Fibroblast of lung (primary cell): ENCODE measurements around the gene PUS1. TPM values are rescaled to one million over a fixed set of nuclear protein-coding genes. Genes with fewer than 3 reads are reported as not detected.
"Not testable (repeated sequence)": the region's sequence is repeated elsewhere in the genome, so short reads cannot be mapped to it uniquely, and the experiment has no call there.

Experiments
- DNase-seq, 2 donors: peaks; one replicate each; pipeline versions ENCODE4 v3.0.0 to v3.0.0-alpha.2; 2010; ENCODE audit warnings: low read depth in 2 of 2
- H2AFZ ChIP-seq: 2 replicates; pipeline ENCODE4 v1.5.1; 2012; ENCODE audit warnings: low read length, control low read depth, inconsistent platforms
- H3K27ac ChIP-seq: 2 replicates; pipeline ENCODE4 v1.5.1; 2011; ENCODE audit warnings: low read length, control low read depth; ENCODE audit not compliant: insufficient read depth
- H3K27me3 ChIP-seq: 2 replicates; pipeline ENCODE4 v1.5.1; 2011; ENCODE audit warnings: mild to moderate bottlenecking, low read length; ENCODE audit not compliant: control insufficient read depth, insufficient read depth
- H3K36me3 ChIP-seq: 2 replicates; pipeline ENCODE4 v1.5.1; 2011; ENCODE audit warnings: low read length; ENCODE audit not compliant: control insufficient read depth, insufficient read depth
- H3K4me1 ChIP-seq: 2 replicates; pipeline ENCODE4 v1.5.1; 2011; ENCODE audit warnings: low read length; ENCODE audit not compliant: control insufficient read depth, insufficient read depth; ENCODE audit errors: extremely low read depth
- H3K4me2 ChIP-seq: 2 replicates; pipeline ENCODE4 v1.5.1; 2011; ENCODE audit warnings: low read length, control low read depth; ENCODE audit not compliant: insufficient read depth; ENCODE audit errors: extremely low read depth
- H3K4me3 ChIP-seq, 4 experiments: fragments of 200-600 bp in 1 of 4; sonication (generic) in 1 of 4; replicated peaks in 1 of 4; 2 replicates each; pipeline ENCODE4 v1.5.1; 2011 to 2016; ENCODE audit warnings: low read length in 4 of 4, low read depth in 3 of 4, mild to moderate bottlenecking in 3 of 4, control low read depth in 2 of 4, inconsistent platforms in 1 of 4, mixed read lengths in 1 of 4; ENCODE audit not compliant: insufficient read depth in 1 of 4; ENCODE audit errors: control extremely low read depth in 1 of 4
- H3K79me2 ChIP-seq: 2 replicates; pipeline ENCODE4 v1.5.1; 2012; ENCODE audit warnings: mild to moderate bottlenecking, low read length, inconsistent platforms; ENCODE audit not compliant: control insufficient read depth, insufficient read depth
- H3K9ac ChIP-seq: 2 replicates; pipeline ENCODE4 v1.5.1; 2011; ENCODE audit warnings: mild to moderate bottlenecking, low read length, control low read depth; ENCODE audit not compliant: insufficient read depth
- H3K9me3 ChIP-seq: 2 replicates; pipeline ENCODE4 v1.5.1; 2012; ENCODE audit warnings: low read depth, low read length; ENCODE audit not compliant: control insufficient read depth, insufficient read depth
- H4K20me1 ChIP-seq: 2 replicates; pipeline ENCODE4 v1.5.1; 2011; ENCODE audit warnings: low read length; ENCODE audit not compliant: control insufficient read depth, insufficient read depth; ENCODE audit errors: extremely low read depth
- CTCF ChIP-seq, 2 donors: IDR thresholded peaks in 1 of 2; conservative IDR thresholded peaks in 1 of 2; 1 replicate in 1 of 2; 2 replicates in 1 of 2; pipeline ENCODE4 v1.5.1; 2011 to 2012; ENCODE audit warnings: low read length in 2 of 2, control low read depth in 1 of 2, inconsistent platforms in 1 of 2, low read depth in 1 of 2, mild to moderate bottlenecking in 1 of 2
- EZH2 ChIP-seq: IDR thresholded peaks from 2 replicates; pipeline ENCODE4 v1.5.1; 2012; ENCODE audit warnings: low read length, control low read depth, mild to moderate bottlenecking; ENCODE audit errors: missing control alignments
- polyA plus RNA-seq, 2 donors: library from polyadenylated mRNA; depleted of rRNA in 1 of 2; stranded (reverse) in 1 of 2; unstranded in 1 of 2; fragments of >200 nt; gene quantifications; 2 replicates each; pipeline ENCODE4 v1.2.1, GENCODE V29; 2011 to 2012; ENCODE audit warnings: missing spikeins in 1 of 2
- total RNA-seq: library from RNA; depleted of rRNA; stranded (reverse); fragments of >200 nt; gene quantifications from 2 replicates; pipeline ENCODE4 v1.2.1, GENCODE V29; 2014

The PUS1 gene
- total and polyA plus RNA-seq, 2 donors (not counting 1 experiment from before 2014, with no cell fraction given), result 8.3 to 10.1 TPM

DNA sequence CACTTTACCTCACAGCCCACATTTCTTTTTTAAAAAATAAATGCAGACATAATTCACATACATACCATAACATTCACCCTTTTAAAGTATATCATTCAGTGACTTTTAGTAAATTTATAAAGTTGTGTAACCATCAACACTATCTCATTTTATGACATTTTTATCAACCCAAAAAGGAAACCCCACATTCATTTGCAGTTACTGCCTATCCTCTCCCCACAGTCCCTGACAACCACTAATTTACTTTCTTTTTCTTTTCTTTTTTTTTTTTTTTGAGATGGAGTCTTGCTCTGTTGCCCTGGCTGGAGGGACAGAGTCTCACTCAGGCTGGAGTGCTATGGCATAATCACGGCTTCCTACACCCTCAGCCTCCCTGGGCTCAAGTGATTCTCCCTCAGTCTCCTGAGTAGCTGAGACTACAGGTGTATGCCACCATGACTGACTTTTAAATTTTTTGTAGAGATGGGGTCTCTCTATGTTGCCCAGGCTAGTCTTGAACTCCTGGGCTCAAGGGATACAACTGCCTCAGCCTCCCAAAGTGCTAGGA lies 19.2 kb downstream of the PUS1 start:
- H3K9me3 ChIP-seq, result no peaks in the 10 kb centered on the region
- no peaks in the 10 kb centered on the region for H3K27me3 ChIP-seq
- no peak overlapping the region for H3K27ac ChIP-seq
- no peak overlapping the region for H2AFZ ChIP-seq
- TF ChIP-seq CTCF (conservative IDR thresholded peaks at IDR 0.05 in 1 of 2, IDR thresholded peaks at IDR 0.05 in 1 of 2; ENCODE audit: low read depth in 1 of 2, low read length in 2 of 2), result no peak
- no peak for TF ChIP-seq EZH2
- no peak overlapping the region for H3K9ac ChIP-seq
- H3K4me3 ChIP-seq, result no peak overlapping the region
- H3K4me2 ChIP-seq, result no peak overlapping the region
- peaks cover 28% of the 10 kb centered on the region for H3K79me2 ChIP-seq
- no peak for DNase-seq
- peaks cover 9% of the 10 kb centered on the region for H3K36me3 ChIP-seq
- no peaks in the 10 kb centered on the region for H3K4me1 ChIP-seq
- no peaks in the 10 kb centered on the region for H4K20me1 ChIP-seq

DNA sequence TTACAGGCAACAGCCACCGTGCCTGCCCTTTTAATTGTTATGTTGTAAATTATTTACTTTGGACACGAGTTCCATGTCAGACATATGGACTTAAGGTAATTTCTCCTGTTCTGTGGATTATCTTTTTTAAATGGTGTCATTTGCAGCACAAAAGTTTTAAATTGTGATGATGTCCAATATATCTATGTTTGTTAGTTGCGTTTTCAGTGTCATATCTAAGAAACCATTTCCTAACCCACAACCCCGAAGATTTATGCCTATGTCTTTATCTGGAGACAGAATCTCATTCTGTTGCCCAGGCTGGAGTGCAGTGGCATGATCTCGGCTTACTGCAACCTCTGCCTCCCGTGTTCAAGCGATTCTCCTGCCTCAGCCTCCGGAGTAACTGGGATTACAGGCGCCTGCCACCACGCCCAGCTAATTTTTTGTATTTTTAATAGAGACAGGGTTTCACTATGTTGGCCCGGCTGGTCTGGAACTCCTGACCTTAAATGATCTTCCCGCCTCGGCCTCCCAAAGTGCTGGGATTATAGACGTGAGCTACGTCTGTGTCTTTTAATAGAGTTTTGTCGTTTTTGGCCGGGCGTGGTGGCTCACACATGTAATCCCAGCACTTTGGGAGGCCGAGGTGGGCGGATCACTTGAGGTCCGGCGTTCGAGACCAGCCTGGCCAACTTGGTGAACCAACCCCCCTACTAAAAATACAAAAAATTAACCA lies 19.8 kb downstream of the PUS1 start:
- H4K20me1 ChIP-seq, DNase-seq, H3K4me1 ChIP-seq, H3K27me3 ChIP-seq, H3K36me3 ChIP-seq, H3K9me3 ChIP-seq: not testable (repeated sequence)
- peak overlapping the region; percentile 42 to 61 (median 55) for H3K4me3 ChIP-seq
- H3K79me2 ChIP-seq, result peaks cover 34% of the 10 kb centered on the region
- peak overlapping the region; percentile 98 for H2AFZ ChIP-seq
- peak overlapping the region; percentile 43 for H3K27ac ChIP-seq
- peak overlapping the region; percentile 16 for H3K9ac ChIP-seq
- peak overlapping the region; percentile 95 for H3K4me2 ChIP-seq

DNA sequence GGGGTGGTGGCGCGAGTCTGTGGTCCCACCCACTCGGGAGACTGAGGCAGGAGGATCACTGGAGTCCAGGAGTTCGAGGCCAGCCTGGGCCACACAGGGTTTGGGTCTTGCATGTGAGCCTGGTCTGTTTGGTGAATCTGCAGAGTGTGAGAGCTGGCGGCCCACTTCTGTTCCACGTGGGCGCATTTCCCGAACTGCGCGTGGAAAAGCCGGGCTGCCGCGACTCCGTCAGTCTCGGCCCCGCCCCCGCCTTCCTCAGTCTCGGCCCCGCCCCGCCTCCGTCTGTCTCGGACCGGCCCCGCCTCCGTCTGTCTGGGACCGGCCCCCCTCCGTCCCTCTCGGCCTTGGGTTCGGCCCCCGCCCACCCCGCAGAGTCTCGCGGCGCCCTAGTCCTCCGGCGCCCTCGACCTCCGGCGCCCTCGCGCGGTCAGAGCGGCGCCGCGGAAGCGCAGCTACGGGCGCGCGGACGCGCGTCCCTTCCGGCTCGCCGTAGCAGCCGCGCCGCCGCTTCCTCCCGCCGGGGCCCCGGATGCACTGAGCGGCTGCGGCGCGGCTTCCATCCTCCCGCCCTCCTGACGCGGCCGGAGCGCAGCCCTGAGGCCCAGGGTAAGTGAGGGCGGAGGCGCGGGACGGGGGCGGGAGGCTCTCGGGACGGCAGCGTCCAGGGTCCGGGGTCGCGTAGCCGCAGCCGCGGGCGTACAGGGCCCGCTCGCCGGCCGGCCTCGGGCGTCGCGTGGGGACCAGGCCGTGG lies 20.5 kb downstream of the PUS1 start, which contains the start of gene EP400:
EP400 (plus strand) TSS at position 512 of the 751 bp plus-strand sequence. CDS start 10,678 bp downstream, outside the sequence.
- peak within 1 kb of the TSS; percentile 95 for H3K4me2 ChIP-seq
- peak; percentile 89 to 92 for DNase-seq
- no peaks in the 10 kb centered on the region for H3K9me3 ChIP-seq
- peak within 1 kb of the TSS; percentile 82 to 96 (median 86) for H3K4me3 ChIP-seq
- no peaks in the 10 kb centered on the region for H3K4me1 ChIP-seq
- H3K27ac ChIP-seq, result peak within 1 kb of the TSS; percentile 83
- H3K9ac ChIP-seq, result peak within 1 kb of the TSS; percentile 89
- H3K36me3 ChIP-seq, result peaks cover 4% of the 10 kb centered on the region
- no peaks in the 10 kb centered on the region for H4K20me1 ChIP-seq
- TF ChIP-seq CTCF (conservative IDR thresholded peaks at IDR 0.05 in 1 of 2, IDR thresholded peaks at IDR 0.05 in 1 of 2; ENCODE audit: low read depth in 1 of 2, low read length in 2 of 2) (peak in 1 of 2 donors; percentile 10), EZH2 (no peak)
- H3K27me3 ChIP-seq, result no peaks in the 10 kb centered on the region
- peak within 1 kb of the TSS; percentile 98 for H2AFZ ChIP-seq
- peaks cover 40% of the 10 kb centered on the region for H3K79me2 ChIP-seq
